IPS-18c (cell line): ENCODE measurements around the gene SOBP.

ENCODE experiments used
- H3K4me3 ChIP-seq: 2 replicates; pipeline ENCODE4 v1.7.0; 2013; ENCODE audit warnings: low read depth, mild to moderate bottlenecking, low read length, moderate library complexity; ENCODE audit not compliant: insufficient read depth
- H3K9me3 ChIP-seq: one replicate; pipeline ENCODE4 v1.6.1; 2013; ENCODE audit warnings: mild to moderate bottlenecking, low read length, moderate library complexity; ENCODE audit not compliant: control insufficient read depth, insufficient read depth

The SOBP gene

GRCh38 chr6:107634324-107635056 lies 144.6 kb downstream of the SOBP start:
- Histone ChIP-seq H3K4me3 (no peak overlapping the region), H3K9me3 (no peaks in the 10 kb centered on the region)

- Histone ChIP-seq H3K4me3 (no peak overlapping the region), H3K9me3 (no peaks in the 10 kb centered on the region)
Observed at GRCh38 chr6:107635057-107635515, 145.2 kb downstream of the SOBP start.

GRCh38 chr6:107636486-107636885 lies 146.6 kb downstream of the SOBP start:
- Histone ChIP-seq H3K9me3 (no peaks in the 10 kb centered on the region), H3K4me3 (no peak overlapping the region)

GRCh38 chr6:107637316-107638315 lies 147.7 kb downstream of the SOBP start:
- no peaks in the 10 kb centered on the region for H3K9me3 ChIP-seq
- H3K4me3 ChIP-seq = no peak overlapping the region

GRCh38 chr6:107638493-107638892 lies 148.6 kb downstream of the SOBP start:
- no peaks in the 10 kb centered on the region for H3K9me3 ChIP-seq
- H3K4me3 ChIP-seq = no peak overlapping the region

GRCh38 chr6:107639511-107639910 lies 149.6 kb downstream of the SOBP start:
- no peaks in the 10 kb centered on the region for H3K9me3 ChIP-seq
- no peak overlapping the region for H3K4me3 ChIP-seq

GRCh38 chr6:107641071-107641470 lies 151.2 kb downstream of the SOBP start:
- Histone ChIP-seq H3K9me3 (no peaks in the 10 kb centered on the region), H3K4me3 (no peak overlapping the region)

GRCh38 chr6:107641500-107641941 lies 151.6 kb downstream of the SOBP start:
- H3K9me3 ChIP-seq = no peaks in the 10 kb centered on the region
- H3K4me3 ChIP-seq = no peak overlapping the region

GRCh38 chr6:107642095-107642860 lies 152.4 kb downstream of the SOBP start:
- Histone ChIP-seq H3K9me3 (no peaks in the 10 kb centered on the region), H3K4me3 (no peak overlapping the region)

- H3K4me3 ChIP-seq = no peak overlapping the region
- no peaks in the 10 kb centered on the region for H3K9me3 ChIP-seq
Observed at GRCh38 chr6:107642861-107643328, 153.0 kb downstream of the SOBP start.

- Histone ChIP-seq H3K4me3 (no peak overlapping the region), H3K9me3 (no peaks in the 10 kb centered on the region)
Observed at GRCh38 chr6:107644513-107644912, 154.6 kb downstream of the SOBP start.

GRCh38 chr6:107645740-107646139 lies 155.8 kb downstream of the SOBP start:
- no peak overlapping the region for H3K4me3 ChIP-seq
- no peaks in the 10 kb centered on the region for H3K9me3 ChIP-seq

- H3K4me3 ChIP-seq = no peak overlapping the region
Observed at GRCh38 chr6:107646176-107646575, 156.3 kb downstream of the SOBP start.

GRCh38 chr6:107646776-107647438 lies 157.0 kb downstream of the SOBP start:
- Histone ChIP-seq H3K9me3 (no peaks in the 10 kb centered on the region), H3K4me3 (no peak overlapping the region)

More at GRCh38 chr6:107646176-107646575, 156.3 kb downstream of the SOBP start:
- H3K9me3 ChIP-seq = no peaks in the 10 kb centered on the region

GRCh38 chr6:107647439-107647948 lies 157.6 kb downstream of the SOBP start:
- Histone ChIP-seq H3K9me3 (no peaks in the 10 kb centered on the region), H3K4me3 (no peak overlapping the region)

GRCh38 chr6:107648983-107649382 lies 159.1 kb downstream of the SOBP start:
- Histone ChIP-seq H3K9me3 (no peaks in the 10 kb centered on the region), H3K4me3 (no peak overlapping the region)
